Measurements from ENCODE around the gene SLC39A13.

The SLC39A13 gene

GRCh38 chr11:47447906-47448305 lies 39.5 kb downstream of the SLC39A13 start:
- TF ChIP-seq REST (IDR thresholded peaks at IDR 0.05; ENCODE audit: insufficient read depth in 1 of 2, low read depth in 2 of 2, low read length in 2 of 2): no peak

GRCh38 chr11:47448566-47449427 lies 40.4 kb downstream of the SLC39A13 start, which contains the start of gene RAPSN:
Gene RAPSN (minus strand): TSS chr11:47449136. CDS start chr11:47448964, 172 bp downstream.
- TF ChIP-seq TAF1 (IDR thresholded peaks at IDR 0.05; ENCODE audit: borderline replicate concordance, insufficient read depth, low read length): no peak
- TF ChIP-seq SIN3A (IDR thresholded peaks at IDR 0.05; ENCODE audit: borderline replicate concordance, insufficient read depth, low read length): no peak
- TF ChIP-seq POLR2AphosphoS5 (IDR thresholded peaks at IDR 0.05; ENCODE audit: low read depth, low read length): no peak
- TF ChIP-seq REST (IDR thresholded peaks at IDR 0.05; ENCODE audit: insufficient read depth in 1 of 2, low read depth in 2 of 2, low read length in 2 of 2): no peak
- no peak for TF ChIP-seq FOXP2 (optimal IDR thresholded peaks at IDR 0.05; ENCODE audit: borderline replicate concordance, extremely low read depth, extremely low read length, insufficient read depth)

GRCh38 chr11:47449541-47449940 lies 41.2 kb downstream of the SLC39A13 start:
- TF ChIP-seq POLR2AphosphoS5 (IDR thresholded peaks at IDR 0.05; ENCODE audit: low read depth, low read length) (no peak), SIN3A (IDR thresholded peaks at IDR 0.05; ENCODE audit: borderline replicate concordance, insufficient read depth, low read length) (no peak), FOXP2 (optimal IDR thresholded peaks at IDR 0.05; ENCODE audit: borderline replicate concordance, extremely low read depth, extremely low read length, insufficient read depth) (no peak), REST (IDR thresholded peaks at IDR 0.05; ENCODE audit: insufficient read depth in 1 of 2, low read depth in 2 of 2, low read length in 2 of 2) (no peak), TAF1 (IDR thresholded peaks at IDR 0.05; ENCODE audit: borderline replicate concordance, insufficient read depth, low read length) (no peak)

GRCh38 chr11:47451436-47451835 lies 43.0 kb downstream of the SLC39A13 start:
- TF ChIP-seq TAF1 (IDR thresholded peaks at IDR 0.05; ENCODE audit: borderline replicate concordance, insufficient read depth, low read length): no peak
- TF ChIP-seq FOXP2 (optimal IDR thresholded peaks at IDR 0.05; ENCODE audit: borderline replicate concordance, extremely low read depth, extremely low read length, insufficient read depth): no peak
- TF ChIP-seq POLR2AphosphoS5 (IDR thresholded peaks at IDR 0.05; ENCODE audit: low read depth, low read length): no peak
- TF ChIP-seq SIN3A (IDR thresholded peaks at IDR 0.05; ENCODE audit: borderline replicate concordance, insufficient read depth, low read length): no peak
- TF ChIP-seq REST (IDR thresholded peaks at IDR 0.05; ENCODE audit: insufficient read depth in 1 of 2, low read depth in 2 of 2, low read length in 2 of 2): no peak

Data from PFSK-1 (cell line).